CD4-positive, alpha-beta T cell treated with Interleukin-17A for 4 hours (primary cell): Measurements from ENCODE around the gene LPCAT1.
"Not testable (repeated sequence)": the region's sequence is repeated elsewhere in the genome, so short reads cannot be mapped to it uniquely, and the experiment has no call there.

Source experiments
- DNase-seq: peaks from one replicate; pipeline ENCODE4 v3.0.0-alpha.2; 2020; ENCODE audit warnings: mixed read lengths

The LPCAT1 gene

DNA sequence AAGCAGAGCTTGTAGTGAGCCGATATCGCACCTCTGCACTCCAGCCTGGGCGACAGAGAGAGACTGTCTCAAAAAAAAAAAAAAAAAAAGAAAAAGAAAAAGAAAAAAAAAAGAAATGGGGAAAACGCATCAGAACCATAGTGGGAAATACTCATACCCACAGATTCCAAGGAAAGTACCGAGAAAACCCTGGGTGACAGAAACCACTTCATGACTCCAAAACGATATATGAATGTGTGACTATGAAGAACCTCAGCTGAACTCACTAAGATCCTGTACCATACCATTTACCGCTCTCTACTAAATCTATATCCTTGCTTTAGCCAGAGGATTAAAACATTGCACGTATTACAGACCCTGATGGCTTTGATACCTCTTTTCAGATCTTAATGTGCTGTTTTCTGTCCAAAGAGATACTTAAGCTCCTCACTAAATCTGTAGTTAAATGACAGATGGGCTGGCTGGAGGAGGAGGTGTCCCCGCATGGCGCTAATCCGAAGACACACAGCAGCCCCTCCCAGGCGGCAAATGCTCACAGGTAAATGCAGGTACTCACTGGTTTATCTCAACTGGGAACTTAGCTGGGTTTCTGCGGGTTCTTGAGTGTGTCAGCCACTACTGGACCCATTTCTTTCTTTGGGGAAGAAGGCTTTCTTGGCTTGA is 2.8 kb downstream of the LPCAT1 start:
- peak; percentile 1 for DNase-seq

DNA sequence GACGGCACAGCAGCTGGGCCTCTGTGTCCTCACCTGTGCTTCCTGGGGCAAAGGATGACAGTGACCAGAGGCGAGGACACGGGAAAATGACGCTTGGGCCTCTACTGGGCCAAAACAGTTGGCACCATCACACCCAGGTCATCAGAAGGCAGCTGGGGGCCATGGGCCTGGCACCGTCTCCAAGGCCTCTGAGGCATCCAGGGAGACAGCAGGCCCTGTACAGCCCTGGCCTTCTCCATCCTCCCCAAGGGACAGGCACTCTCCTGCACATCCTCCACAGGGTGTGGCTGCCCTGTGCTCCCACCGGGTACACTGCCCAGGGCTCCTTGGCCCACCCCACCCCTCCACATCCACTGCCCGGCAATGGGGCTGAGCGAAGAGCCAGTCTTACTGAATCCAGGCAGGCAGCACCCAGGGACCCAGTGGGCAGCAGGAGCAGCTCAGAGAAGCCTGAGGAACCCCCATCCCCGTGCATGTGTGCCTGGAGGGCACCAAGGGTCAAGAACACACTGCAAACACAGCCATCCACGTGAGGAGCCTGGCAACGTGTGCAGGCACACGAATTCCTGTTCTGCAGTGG is 4.0 kb downstream of the LPCAT1 start:
- DNase-seq: peak; percentile 1

DNA sequence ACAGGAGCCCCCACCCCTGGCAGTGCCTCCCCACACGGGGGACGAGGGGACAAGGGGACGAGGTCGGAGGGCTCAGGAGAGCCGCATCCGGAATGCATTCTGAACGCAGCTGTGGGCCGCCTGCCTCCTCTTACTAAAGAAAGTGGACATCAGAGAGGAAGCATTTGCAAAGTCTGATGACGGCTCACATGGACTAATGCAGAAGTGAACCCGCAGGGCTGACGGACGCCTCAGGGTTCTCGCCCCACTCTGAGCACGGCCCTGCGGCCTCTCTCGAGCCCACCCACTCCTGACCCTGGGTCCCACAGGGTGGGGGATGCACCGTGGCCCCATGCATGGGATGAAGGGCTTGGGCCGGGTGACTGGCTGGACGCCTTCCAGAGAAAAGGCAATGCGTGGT is 5.9 kb downstream of the LPCAT1 start:
- peak; percentile 0 for DNase-seq

DNA sequence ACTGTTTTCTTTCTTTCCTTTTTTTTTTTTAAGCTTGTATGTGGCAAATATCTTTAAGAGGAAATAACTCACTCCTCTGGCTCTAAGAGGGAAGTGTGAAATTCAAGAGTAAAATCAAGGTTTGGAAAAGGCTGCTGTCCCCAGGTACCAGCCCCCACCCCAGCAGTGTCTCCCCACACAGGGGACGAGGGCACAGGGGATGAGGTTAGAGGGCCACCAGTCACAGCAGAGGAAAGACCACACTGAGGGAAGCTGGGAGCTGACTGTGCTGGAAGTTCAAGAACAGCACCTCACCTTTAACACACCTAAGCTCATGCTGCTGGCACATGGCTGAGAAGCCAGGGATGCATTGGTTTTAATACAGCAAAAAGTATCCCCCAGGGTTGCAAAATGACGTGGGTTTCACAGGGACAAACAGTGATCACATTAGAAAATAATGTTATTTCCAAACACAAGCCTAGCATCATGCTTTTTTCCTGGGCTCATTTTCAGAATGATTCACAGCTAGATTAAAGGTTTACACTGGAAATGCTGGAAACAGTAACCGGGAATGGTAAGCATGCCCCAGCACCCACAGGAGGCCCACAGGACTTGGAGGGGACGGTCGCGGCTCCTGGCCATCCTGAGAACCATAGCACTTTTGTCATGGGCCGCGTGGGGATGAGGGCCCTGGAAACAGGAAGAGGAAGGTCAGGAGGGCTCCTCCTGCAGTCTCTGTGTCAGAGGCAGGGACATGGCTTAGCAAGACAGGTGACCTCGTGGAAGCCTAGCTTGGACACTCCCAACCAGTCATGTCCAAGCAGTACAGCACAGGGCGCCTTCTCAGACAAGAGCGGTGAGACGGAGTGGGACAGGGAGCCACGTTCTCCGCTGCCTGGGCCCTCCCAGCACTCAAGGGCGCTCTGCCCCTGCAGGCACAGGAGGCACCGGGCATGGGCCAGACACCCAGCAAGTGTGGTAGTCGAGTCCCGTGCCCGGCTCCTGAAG is 6.9 kb downstream of the LPCAT1 start:
- DNase-seq: peak; percentile 2

DNA sequence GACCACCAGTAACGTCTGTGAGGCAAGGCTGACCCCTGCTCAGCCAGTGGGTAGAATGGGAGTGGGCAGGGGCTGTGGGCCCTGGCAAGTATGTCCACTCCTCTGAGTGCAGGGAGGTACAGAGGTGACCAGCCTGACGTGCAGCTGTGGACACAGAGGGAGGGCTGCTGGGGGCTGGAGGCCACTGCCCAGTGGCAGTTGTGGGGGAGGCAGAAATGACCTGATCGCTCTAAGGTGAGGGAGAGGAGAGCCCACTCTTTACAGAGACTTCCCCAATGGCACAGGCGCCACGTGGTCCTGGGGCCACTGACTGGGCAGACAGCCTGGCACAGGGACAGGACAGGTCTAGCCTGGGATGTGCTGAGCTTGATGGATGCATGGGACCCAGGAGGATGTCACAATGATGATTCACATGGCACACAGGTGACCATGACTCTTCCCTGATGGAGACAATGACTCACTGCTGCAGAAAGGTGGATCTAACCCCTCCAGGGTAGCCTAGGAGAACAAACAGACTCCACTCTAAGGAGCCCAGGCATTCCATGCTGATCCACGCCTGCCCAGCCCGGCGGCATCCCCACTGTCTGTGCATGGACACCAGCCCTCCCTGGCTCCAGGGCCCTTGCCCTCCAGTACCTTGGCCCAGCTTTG is 7.7 kb downstream of the LPCAT1 start:
- DNase-seq: no peak

DNA sequence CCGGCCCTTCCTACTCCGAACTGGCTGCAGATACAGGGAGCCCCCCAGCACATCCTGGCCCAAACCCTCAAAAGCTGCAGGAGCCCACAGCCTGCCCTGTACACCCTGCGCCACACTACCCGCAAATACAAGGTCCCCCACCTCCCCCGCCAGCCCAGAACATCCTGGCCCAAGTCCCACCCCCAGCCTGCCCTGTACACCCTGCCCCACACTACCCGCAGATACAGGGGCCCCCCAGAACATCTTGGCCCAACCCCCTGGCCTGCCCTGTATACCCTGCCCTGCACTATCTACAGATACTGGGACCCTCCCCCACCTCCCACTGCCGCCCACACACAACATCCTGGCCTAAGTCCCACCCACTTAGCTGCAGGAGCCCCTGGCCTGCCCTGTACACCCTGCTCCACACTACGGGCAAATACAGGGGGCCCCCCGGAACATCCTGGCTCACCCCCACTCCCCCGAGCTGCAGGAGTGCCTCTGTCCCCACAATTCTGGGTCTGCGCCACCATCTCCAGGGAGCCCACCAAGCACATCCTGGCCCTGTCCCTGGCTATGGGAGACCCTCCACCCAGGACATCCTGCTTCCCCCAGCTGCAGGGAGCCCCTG is 8.3 kb downstream of the LPCAT1 start:
- peak; percentile 0 for DNase-seq

DNA sequence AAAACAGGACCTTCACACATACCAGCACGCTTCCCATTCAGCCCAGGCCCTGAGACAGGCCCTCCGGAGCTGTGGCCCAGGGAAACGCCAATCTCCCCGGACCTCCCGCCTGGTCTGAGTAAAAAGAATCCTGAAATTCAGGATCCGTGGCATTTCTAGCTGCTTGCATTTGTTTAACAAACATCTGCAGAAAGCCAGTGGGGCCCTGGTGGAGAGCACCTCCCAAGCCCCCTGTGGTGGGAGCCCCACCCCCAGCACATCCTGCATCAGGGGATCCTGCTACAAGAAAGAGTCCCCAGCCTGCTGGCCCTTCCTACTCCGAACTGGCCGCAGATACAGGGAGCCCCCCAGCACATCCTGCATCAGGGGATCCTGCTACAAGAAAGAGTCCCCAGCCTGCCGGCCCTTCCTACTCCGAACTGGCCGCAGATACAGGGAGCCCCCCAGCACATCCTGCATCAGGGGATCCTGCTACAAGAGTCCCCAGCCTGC is 8.9 kb downstream of the LPCAT1 start:
- DNase-seq: not testable (repeated sequence)

DNA sequence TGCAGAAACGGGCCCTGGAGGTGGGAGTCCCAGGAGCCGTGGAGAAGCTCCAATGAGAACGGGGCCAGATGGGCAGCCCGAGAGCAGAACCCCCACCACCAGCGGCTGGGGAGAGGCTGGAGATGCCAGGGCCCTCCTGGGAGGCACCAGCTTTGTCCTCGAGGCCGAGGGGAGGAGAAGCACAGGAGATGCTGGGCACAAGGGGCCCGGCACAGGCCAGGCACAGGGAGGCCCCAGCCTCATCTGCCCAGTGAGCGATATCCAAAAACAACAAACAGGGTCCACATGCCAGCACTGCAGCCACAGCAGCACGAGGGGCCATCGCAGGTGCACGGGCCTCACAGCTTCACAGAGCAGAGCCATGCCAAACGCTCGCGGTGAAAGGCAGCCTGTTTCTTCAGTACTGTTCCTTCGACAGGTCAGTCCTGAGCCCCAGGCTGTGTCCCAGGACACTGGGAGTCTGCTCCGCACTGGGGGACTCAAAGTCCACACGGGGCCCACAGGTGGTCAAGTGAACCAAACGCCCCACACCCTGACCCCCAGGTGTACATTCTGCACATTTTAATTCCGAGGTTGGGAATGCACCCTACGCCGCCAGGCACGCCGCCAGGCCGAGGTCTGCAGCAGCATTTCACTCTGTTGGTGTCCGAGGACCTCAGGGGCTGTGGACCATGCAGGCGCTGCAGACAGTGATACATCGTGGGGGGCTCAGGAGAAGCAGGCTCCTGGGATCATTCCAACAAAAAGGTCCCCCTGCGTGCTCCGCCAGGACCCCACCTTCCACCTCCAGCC is 9.5 kb downstream of the LPCAT1 start:
- peak; percentile 1 for DNase-seq

DNA sequence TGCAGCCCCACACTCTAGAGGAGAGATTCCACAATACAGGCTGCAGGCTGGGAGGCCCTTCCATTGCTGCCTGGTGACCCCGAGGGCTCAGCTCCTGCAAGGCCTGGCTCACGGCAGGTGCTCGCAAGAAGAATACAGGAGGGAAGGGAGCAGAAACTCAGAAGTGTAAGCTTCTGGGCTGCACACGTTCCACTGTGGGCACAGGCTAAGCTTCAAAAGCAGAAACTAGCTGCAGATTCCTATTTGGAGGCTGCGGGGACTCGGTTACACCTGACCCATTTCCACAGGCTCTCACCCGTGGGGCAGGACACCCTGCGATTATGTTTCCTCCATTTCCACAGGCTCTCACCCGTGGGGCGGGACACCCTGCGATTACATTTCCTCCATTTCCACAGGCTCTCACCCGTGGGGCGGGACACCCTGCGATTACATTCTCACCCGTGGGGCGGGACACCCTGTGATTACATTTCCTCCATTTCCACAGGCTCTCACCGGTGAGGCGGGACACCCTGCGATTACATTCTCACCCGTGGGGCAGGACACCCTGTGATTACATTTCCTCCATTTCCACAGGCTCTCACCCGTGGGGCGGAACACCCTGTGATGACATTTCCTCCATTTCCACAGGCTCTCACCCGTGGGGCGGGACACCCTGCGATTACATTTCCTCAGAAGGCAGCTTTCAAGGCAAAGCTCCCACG is 10.3 kb downstream of the LPCAT1 start:
- peak; percentile 1 for DNase-seq

DNA sequence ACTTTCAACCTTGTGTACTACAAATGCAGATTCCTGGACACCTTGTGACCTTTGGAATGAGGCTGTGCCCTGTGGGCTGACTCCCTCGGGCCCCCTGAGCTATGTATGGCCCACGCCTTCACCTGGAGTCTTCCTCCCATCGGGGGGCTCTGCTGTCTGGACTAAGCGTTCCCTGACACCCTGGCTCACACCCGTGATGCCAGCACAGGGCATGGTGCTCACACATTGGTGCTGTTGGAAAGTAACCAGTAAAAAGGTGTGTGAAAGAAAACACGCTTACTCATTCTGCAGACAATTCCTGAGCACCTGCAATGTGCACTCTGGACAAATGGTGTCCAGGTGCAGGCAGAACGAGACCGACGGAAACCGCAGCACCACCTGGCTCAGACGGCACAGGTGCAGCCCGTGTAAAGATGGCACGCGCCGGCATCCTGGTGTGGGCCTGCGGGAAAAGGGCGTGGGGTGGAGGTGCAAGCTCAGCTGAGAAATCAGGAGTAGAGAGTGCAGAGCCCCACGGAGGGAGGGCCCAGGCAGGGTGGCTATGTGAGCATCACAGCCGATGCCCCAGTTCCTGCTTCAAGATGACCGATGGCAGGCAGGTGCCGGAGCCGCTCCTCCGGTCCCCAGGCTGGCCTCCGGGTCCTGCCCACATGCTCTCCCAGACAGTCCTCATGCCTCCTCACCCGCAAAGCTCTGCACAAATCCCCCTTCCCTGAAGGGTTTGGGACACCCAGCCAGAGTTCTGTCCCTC is 11.0 kb downstream of the LPCAT1 start:
- DNase-seq: peak; percentile 1

DNA sequence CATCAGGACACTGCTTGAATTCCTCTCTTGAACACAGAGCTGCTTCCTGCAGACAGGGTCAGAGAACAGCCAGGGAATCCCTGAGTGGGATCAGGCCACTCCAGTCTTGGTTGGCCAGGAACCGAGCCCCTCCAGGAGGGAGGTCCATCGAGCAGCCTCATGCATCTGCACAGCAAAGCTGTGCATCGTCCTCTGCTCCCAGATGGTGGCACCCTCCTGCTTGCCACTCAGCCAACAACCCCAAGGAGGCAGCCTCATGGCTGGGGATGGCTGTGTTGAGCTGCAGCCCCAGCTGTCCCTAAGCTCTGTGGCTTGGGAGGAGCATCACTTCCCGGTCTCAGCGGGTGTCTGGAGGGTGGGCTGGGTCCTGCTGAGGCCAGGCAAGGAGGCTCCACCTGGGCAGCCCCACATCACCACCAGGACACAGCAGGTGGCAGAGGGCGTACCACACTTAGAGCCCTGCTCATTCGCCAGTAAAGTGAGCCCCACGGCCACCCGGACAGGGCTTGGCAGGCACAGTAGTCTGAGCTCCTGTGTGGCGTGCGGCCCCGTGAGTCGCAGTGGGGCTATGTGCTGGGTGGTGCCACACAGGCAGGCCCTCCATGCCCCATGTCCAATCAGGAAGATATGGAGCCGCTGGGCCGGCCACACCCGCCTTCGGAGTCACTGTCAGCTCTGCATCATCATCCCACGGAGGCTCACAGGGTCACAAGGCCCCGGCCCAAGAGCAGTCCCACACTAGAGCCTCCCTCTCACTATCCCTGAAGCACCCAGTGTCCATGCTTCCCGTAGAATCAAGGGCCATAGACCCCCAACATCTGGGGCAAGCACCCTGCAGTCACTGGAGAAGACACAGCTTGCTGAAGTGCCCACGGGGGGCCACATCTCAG is 11.9 kb downstream of the LPCAT1 start:
- DNase-seq: peak; percentile 5

DNA sequence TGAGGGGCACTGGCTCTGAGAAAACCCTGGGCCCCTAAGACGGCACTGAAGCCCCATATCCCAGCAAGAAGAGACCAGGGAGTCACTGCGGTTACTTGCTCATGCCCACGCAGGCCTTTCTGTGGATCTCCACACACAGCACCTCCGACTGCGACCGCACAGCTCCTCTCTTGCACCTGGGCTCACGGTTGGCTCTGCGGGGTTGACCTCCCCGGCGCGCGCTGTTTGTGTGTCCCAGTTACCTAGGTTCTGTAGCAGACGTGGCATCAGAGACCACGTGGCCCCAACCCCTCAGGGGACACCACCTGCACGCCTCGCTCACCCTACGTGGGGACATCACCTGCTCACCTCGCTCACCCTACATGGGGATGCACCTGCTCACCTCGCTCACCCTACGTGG is 12.7 kb downstream of the LPCAT1 start:
- peak; percentile 2 for DNase-seq

DNA sequence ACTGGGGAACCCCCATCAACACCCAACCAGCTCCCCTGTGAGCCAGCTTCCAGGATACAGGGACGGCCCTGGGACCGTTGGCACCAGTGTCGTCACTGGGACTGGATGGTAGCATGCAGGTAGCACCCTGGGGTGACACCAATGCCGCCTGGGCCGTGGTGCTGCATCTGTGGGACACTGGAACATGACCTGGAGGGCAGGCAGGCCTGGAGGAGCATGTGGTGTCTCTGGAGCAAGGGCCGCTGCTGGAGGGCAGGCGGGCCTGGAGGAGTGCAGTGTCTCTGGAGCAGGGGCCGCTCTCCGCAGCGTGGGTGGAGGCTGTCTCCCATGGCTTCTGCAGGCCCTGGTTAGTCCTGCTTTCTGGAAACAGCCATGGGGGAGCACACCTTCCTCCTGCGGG is 13.1 kb downstream of the LPCAT1 start:
- DNase-seq: peak; percentile 0

DNA sequence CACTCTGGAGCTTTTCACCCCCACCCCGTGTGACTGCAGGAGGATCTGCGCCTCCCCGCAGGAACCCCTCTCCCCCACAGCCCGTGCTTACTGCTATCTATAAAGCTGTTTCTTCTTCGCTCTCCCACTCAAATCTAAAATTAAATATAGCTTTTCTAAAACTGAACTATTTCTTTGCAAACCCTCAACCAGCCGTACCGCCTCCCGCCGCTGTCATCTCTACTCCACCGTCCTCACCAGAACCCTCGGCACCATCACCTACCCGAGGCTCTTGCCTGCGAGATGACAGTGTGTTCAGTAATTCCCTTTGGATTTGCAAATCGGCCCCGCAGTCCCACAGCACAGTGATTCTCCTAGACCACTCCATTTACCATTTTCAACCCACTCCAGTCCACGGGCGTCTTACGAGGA is 13.6 kb downstream of the LPCAT1 start:
- DNase-seq: no peak

DNA sequence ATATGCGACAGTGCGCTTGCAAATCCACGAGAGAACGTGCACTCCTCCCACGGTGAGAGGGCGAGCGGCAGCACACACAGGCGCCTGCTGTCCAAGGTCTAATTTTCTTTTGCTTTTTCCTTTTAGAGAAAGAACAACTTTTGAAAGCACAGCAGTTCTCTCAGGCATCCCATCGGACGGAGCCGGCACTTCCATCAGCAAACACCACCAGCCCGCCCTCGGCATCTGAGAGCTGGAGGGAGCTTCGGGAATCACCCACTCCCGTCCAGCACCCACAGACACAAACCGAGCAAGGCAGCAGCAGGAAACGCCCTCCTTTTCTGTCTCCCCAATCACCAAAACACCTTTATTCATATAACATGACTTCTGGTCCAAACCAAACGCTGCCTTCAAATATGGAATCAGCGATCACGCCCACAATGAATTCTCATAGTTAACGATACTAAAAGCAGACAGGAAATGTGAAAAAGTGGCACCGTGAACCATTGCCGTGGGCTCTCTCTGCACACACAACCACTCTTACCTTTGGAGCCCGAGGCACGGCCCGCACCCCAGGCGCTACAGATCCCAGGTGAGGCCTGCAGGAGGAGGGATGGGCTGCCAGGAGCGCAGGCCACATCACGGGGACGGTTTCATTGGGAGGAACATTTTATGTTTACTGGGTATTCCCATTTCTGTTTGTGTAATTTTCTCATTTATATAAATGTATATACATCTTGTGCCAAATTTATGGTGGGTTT is 14.2 kb downstream of the LPCAT1 start:
- no peak for DNase-seq

DNA sequence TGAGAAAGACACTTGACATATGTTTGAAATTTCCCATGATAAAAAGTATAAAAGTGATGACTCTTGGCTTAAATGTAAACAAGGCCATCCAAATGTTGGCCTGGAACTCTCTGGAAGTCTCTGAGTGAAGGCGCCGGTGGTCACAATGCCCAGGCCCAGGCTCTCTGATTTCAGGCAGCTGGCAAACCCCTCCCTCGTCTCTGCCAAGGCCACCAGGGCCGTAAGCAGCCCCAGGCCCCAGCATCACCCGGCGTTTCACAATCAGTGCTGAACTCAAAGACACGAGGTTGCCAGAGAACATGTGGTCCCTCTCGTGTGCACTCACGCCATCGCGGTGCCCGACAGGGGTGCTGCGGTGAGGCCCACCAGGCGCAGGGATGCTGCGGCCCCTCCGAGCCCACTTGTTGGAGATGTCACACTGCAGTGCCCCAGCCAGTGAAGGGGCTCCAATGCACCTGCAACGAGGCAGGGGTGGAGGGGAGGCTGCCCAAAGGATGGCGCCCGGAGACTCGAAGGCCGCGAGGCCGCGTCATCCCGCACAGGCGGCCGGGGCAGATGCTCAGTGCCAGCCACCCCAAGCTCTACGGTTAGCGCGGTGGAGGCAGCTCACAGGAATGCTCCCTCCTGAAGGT is 15.0 kb downstream of the LPCAT1 start:
- no peak for DNase-seq

DNA sequence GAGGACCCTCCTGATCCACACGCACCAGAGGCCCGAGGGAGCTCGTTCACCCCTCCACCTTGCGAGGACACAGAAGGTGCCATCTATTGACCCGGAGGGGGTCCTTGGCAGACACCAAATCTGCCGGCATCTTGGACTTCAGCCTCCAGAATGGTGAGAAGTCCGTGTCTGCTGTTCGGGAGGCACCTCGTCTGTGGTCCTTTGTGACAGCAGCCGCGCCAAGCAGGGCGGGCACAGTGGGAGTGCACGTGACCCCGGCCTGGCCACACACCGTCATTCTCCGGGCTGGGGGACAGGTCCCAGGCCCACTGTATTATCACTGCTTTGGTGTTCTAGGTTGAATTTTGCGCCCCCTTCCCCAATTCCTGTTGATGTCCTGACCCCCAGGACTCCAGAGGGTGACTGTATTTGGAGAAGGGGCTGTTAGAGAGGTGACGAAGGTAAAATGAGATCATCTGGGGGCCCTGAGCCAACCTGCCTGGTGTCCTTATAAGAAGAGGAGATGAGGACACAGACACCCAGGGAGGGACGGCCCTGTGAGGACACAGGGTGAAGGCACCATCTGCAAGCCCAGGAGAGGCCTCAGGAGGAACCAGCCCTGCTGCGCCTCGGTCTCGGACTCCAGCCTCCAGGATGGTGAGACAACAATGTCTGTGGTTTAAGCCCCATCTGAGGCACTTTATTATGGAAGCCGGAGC is 15.7 kb downstream of the LPCAT1 start:
- no peak for DNase-seq
